Measurements from ENCODE around the gene CCDC150. TPM values are rescaled to one million over a fixed set of nuclear protein-coding genes. Genes with fewer than 3 reads are reported as not detected.
A peak's percentile ranks its signal among the peaks of the same experiment; 100 is the strongest.
"Not testable (repeated sequence)": the region's sequence is repeated elsewhere in the genome, so short reads cannot be mapped to it uniquely, and the experiment has no call there.

The CCDC150 gene
- total RNA-seq, 1 experiment from 2014 or later, result 29.2 TPM

DNA sequence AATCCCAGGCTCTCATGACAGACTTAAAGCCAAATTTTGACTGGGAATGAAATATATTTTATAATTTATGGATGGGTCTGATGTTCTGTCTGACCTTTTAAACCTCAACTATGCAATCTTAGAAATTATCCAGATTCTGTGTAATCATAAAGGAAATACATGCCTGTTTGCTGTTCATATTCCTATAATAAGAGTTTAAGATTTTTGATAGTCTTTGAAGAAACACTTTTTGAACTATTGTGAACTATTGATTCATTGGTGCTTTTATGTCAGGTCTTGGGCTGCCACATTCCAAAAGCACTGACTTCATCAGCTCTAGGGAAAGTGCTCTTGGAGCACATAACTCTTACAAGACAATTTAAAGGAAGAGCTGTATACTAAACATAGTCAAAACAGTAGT is 64.2 kb downstream of the CCDC150 start:
- no peaks in the 10 kb centered on the region; a peak in 1 of 4 replicates for H3K36me3 ChIP-seq (ENCODE audit: control insufficient read depth in 1 of 2, insufficient read depth in 2 of 2, low read length in 2 of 2)
- no peak for TF ChIP-seq CBX3 (IDR thresholded peaks at IDR 0.05; ENCODE audit: low read depth)
- no peak for TF ChIP-seq EZH2phosphoT487 (IDR thresholded peaks at IDR 0.05; ENCODE audit: borderline replicate concordance)
- H3K9ac ChIP-seq (ENCODE audit: low read length), result no peak overlapping the region
- H4K20me1 ChIP-seq (ENCODE audit: insufficient read depth), result no peaks in the 10 kb centered on the region
- no peak overlapping the region for H2AFZ ChIP-seq (ENCODE audit: low read depth, low read length, poor library complexity, severe bottlenecking)
- BruUV-seq (replicated peaks), result no TSS peak
- POLR2A ChIA-PET, result no interaction called here
- CTCF ChIA-PET, result no interaction called here
- intact Hi-C loops (cut with micrococcal nuclease), result no loop called here
- DNase-seq (ENCODE audit: low read depth, low spot score) (no peak), ATAC-seq (no peak)
- no peaks in the 10 kb centered on the region for H3K9me2 ChIP-seq (ENCODE audit: insufficient read depth)
- H3K27ac ChIP-seq (ENCODE audit: low read depth, low read length), result no peak overlapping the region
- RAD21 ChIA-PET (ENCODE audit: low non-redundant PET in 1 of 2, low total read pairs in 2 of 2, uncharacterized antibody in 2 of 2, unreplicated experiment in 2 of 2), result no interaction called here
- no peak overlapping the region for H3K4me3 ChIP-seq (replicated peaks in 1 of 2; ENCODE audit: low read depth in 1 of 2, low read length in 2 of 2)
- H3K79me2 ChIP-seq (ENCODE audit: insufficient read depth, low read length), result no peaks in the 10 kb centered on the region
- H3K4me1 ChIP-seq (ENCODE audit: control insufficient read depth in 1 of 2, insufficient read depth in 2 of 2, low read length in 2 of 2), result peaks cover 0 to 5% of the 10 kb centered on the region in 2 experiments; a peak in 2 of 4 replicates
- H3K27me3 ChIP-seq (ENCODE audit: insufficient read depth, low read length), result no peaks in the 10 kb centered on the region
- H3K9me3 ChIP-seq (ENCODE audit: control insufficient read depth in 1 of 2, insufficient read depth in 1 of 2, low read depth in 1 of 2, low read length in 2 of 2), result no peaks in the 10 kb centered on the region
- H3K4me2 ChIP-seq (ENCODE audit: low read length), result 0 out of 2 replicates have a peak overlapping the region, but pooled peaks have one; percentile 7

DNA sequence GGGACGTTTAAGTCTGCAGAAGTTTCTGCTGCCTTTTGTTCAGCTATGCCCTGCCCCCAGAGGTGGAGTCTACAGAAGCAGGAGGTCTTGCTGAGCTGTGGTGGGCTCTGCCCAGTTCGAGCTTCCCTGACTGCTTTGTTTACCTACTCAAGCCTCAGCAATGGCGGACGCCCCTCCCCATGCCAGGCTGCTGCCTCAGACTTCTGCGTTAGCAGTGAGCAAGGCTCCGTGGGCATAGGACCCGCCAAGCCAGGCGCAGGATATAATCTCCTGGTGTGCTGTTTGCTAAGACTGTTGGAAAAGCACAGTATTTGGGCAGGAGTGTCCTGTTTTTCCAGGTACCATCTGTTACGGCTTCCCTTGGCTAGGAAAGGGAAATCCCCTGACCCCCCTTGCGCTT is 70.5 kb downstream of the CCDC150 start:
- H3K9me2 ChIP-seq (ENCODE audit: insufficient read depth); RAD21 ChIA-PET (ENCODE audit: low non-redundant PET in 1 of 2, low total read pairs in 2 of 2, uncharacterized antibody in 2 of 2, unreplicated experiment in 2 of 2); H3K27me3 ChIP-seq (ENCODE audit: insufficient read depth, low read length); H3K4me3 ChIP-seq (replicated peaks in 1 of 2; ENCODE audit: low read depth in 1 of 2, low read length in 2 of 2); H3K4me2 ChIP-seq (ENCODE audit: low read length); H3K36me3 ChIP-seq (ENCODE audit: control insufficient read depth in 1 of 2, insufficient read depth in 2 of 2, low read length in 2 of 2); H3K4me1 ChIP-seq (ENCODE audit: control insufficient read depth in 1 of 2, insufficient read depth in 2 of 2, low read length in 2 of 2); H3K27ac ChIP-seq (ENCODE audit: low read depth, low read length); BruUV-seq (replicated peaks); ATAC-seq; H3K9me3 ChIP-seq (ENCODE audit: control insufficient read depth in 1 of 2, insufficient read depth in 1 of 2, low read depth in 1 of 2, low read length in 2 of 2); H2AFZ ChIP-seq (ENCODE audit: low read depth, low read length, poor library complexity, severe bottlenecking); POLR2A ChIA-PET; CTCF ChIA-PET; H3K79me2 ChIP-seq (ENCODE audit: insufficient read depth, low read length); H4K20me1 ChIP-seq (ENCODE audit: insufficient read depth); intact Hi-C loops (cut with micrococcal nuclease); DNase-seq (ENCODE audit: low read depth, low spot score); H3K9ac ChIP-seq (ENCODE audit: low read length): not testable (repeated sequence)

DNA sequence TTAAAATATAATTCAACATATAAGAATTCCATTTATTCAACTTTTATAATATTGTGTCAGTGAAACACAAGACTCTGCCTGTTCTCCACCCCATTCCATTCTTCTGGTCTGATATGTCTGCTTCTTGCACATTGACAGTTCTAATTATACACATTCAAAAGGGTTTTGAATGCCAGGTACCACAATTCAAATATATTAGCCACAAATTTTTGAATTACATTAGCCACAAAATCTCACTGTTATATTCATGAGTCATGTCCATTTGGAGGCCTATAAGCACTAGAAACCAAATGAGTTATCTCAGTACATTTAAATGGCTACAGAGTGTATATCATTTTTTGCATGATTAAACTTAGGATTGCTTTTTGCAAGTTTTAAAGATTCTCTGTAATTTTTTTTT is 72.1 kb downstream of the CCDC150 start:
- no peaks in the 10 kb centered on the region for H3K4me1 ChIP-seq (ENCODE audit: control insufficient read depth in 1 of 2, insufficient read depth in 2 of 2, low read length in 2 of 2)
- no peak overlapping the region for H3K27ac ChIP-seq (ENCODE audit: low read depth, low read length)
- BruUV-seq (replicated peaks), result no TSS peak
- POLR2A ChIA-PET, result no interaction called here
- no peaks in the 10 kb centered on the region for H3K9me3 ChIP-seq (ENCODE audit: control insufficient read depth in 1 of 2, insufficient read depth in 1 of 2, low read depth in 1 of 2, low read length in 2 of 2)
- TF ChIP-seq ZNF274 (IDR thresholded peaks at IDR 0.05; ENCODE audit: low read depth, low read length) (no peak), SIN3A (IDR thresholded peaks at IDR 0.05; ENCODE audit: low read depth) (no peak), EZH2phosphoT487 (IDR thresholded peaks at IDR 0.05; ENCODE audit: borderline replicate concordance) (no peak)
- TF ChIP-seq, protein P1, sequence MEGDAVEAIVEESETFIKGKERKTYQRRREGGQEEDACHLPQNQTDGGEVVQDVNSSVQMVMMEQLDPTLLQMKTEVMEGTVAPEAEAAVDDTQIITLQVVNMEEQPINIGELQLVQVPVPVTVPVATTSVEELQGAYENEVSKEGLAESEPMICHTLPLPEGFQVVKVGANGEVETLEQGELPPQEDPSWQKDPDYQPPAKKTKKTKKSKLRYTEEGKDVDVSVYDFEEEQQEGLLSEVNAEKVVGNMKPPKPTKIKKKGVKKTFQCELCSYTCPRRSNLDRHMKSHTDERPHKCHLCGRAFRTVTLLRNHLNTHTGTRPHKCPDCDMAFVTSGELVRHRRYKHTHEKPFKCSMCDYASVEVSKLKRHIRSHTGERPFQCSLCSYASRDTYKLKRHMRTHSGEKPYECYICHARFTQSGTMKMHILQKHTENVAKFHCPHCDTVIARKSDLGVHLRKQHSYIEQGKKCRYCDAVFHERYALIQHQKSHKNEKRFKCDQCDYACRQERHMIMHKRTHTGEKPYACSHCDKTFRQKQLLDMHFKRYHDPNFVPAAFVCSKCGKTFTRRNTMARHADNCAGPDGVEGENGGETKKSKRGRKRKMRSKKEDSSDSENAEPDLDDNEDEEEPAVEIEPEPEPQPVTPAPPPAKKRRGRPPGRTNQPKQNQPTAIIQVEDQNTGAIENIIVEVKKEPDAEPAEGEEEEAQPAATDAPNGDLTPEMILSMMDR (IDR thresholded peaks at IDR 0.05 in 2 of 3, conservative IDR thresholded peaks at IDR 0.05 in 1 of 3; ENCODE audit: borderline replicate concordance in 1 of 3, insufficient read depth in 1 of 3, low read depth in 2 of 3, low read length in 2 of 3), result no peak
- intact Hi-C loops (cut with micrococcal nuclease), result no loop called here
- no peaks in the 10 kb centered on the region for H3K79me2 ChIP-seq (ENCODE audit: insufficient read depth, low read length)
- H3K4me2 ChIP-seq (ENCODE audit: low read length), result no peak overlapping the region
- CTCF ChIA-PET, result no interaction called here
- H3K36me3 ChIP-seq (ENCODE audit: control insufficient read depth in 1 of 2, insufficient read depth in 2 of 2, low read length in 2 of 2), result no peaks in the 10 kb centered on the region
- H3K27me3 ChIP-seq (ENCODE audit: insufficient read depth, low read length), result no peaks in the 10 kb centered on the region
- H3K9ac ChIP-seq (ENCODE audit: low read length), result no peak overlapping the region
- H3K9me2 ChIP-seq (ENCODE audit: insufficient read depth), result no peaks in the 10 kb centered on the region
- no peak for ATAC-seq
- RAD21 ChIA-PET (ENCODE audit: low non-redundant PET in 1 of 2, low total read pairs in 2 of 2, uncharacterized antibody in 2 of 2, unreplicated experiment in 2 of 2), result no interaction called here
- DNase-seq (ENCODE audit: low read depth, low spot score), result no peak
- no peak overlapping the region for H3K4me3 ChIP-seq (replicated peaks in 1 of 2; ENCODE audit: low read depth in 1 of 2, low read length in 2 of 2)
- no peak overlapping the region for H2AFZ ChIP-seq (ENCODE audit: low read depth, low read length, poor library complexity, severe bottlenecking)
- no peaks in the 10 kb centered on the region for H4K20me1 ChIP-seq (ENCODE audit: insufficient read depth)
